ENCODE results near the gene B4GALT1.
A peak's percentile ranks its signal among the peaks of the same experiment; 100 is the strongest.

Gene B4GALT1

GRCh38 chr9:33143241-33143661 lies 23.9 kb downstream of the B4GALT1 start:
- intact Hi-C loops (cut with DNase I), result loop anchor here (10.0 kb wide), 1 partner anchor 82 kb away; no protein-coding TSS in a partner anchor
- no peak for DNase-seq

DNA sequence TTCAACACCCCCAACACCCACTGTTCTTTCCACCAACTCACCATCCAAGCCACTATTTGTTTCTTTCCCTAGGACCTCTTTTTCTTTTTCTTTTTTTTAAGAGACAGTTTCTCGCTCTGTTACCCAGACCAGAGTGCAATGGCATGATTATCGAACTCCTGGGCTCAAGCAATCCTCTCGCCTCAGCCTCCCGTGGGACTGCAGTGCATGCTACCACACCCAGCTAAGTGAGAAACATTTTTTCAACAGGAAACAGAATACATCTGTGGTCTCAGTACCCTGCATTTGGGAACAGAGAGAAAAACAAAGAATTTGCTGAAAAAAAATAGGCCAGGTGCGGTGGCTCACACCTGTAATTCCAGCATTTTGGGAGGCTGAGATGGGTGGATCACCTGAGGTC lies 24.6 kb downstream of the B4GALT1 start:
- intact Hi-C loops (cut with DNase I), result loop anchor here (10.0 kb wide), 1 partner anchor 82 kb away; no protein-coding TSS in a partner anchor
- no peak for DNase-seq

GRCh38 chr9:33140401-33141360 lies 26.5 kb downstream of the B4GALT1 start:
- DNase-seq, result no peak
- intact Hi-C loops (cut with DNase I), result loop anchor here (10.0 kb wide), 1 partner anchor 84 kb away; no protein-coding TSS in a partner anchor

DNA sequence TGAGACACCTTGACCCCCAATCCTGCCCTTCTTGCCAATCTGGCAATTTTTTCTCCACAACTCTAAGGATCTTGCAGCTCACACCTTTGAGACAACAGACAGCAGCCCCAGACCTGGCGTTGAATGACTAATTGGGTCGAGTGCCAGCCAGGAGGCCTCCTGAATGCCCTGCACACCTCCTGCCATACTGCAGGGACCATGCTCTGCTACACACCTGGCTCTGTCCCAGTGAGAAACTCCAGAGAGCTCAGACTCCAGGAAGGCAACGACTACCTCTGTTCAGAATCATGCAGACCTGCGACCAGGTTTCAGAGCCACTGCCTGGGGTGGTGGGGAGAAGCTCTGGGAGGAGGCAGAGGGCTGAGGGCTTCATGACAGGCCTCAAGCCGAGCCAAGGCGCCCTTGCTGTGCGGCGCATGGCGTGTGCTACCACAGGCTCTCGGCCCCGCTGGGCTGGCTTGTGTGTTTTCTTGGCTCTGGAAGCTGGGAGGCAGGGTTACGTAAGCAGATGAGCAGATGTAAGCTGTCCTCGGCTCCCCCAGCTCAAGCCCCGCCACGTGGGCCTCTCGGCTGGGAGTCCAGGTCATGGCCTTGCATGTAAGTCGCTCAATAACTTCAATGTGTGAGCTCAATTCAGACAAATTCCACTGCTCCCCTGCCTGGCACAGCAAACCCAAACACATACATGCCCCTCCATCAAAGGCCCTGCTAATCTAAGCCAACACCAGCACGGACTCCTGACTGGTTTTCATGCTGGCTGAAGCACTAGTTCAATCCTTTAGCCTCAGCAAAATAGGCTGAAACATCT lies 27.5 kb downstream of the B4GALT1 start:
- intact Hi-C loops (cut with DNase I), result loop anchor here (10.0 kb wide), 1 partner anchor 85 kb away; no protein-coding TSS in a partner anchor
- DNase-seq, result peak in 4 of 10 donors; percentile 29 to 90 (median 60)

GRCh38 chr9:33138768-33139167 lies 28.4 kb downstream of the B4GALT1 start:
- DNase-seq, result no peak
- intact Hi-C loops (cut with DNase I), result no loop called here

- intact Hi-C loops (cut with DNase I), result no loop called here
- no peak for DNase-seq
Measured at GRCh38 chr9:33137781-33138264, 29.3 kb downstream of the B4GALT1 start.

GRCh38 chr9:33136721-33137670 lies 30.1 kb downstream of the B4GALT1 start:
- intact Hi-C loops (cut with DNase I), result no loop called here
- no peak for DNase-seq

- intact Hi-C loops (cut with DNase I), result no loop called here
- DNase-seq, result no peak
Measured at GRCh38 chr9:33135470-33135958, 31.6 kb downstream of the B4GALT1 start.

DNA sequence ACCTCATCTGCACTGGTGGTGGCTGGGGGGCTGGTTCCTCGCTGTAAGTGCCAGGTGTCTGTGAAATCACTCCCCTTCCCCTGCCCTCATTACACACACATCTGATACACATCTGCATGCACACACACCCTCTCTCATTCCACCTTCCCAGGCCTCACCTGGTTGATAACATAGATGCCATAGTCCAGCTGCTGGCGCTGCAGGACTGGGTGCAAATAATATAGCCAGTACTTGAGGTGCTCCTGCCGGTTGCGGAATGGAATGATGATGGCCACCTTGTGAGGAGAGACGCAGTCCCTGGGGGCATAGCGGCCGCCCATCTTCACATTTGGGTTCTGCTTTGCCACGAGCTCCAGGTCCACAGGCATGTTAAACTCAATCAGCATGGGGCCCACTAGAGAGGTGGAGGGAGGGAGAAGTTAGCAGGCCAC lies 32.1 kb downstream of the B4GALT1 start:
- no peak for DNase-seq

DNA sequence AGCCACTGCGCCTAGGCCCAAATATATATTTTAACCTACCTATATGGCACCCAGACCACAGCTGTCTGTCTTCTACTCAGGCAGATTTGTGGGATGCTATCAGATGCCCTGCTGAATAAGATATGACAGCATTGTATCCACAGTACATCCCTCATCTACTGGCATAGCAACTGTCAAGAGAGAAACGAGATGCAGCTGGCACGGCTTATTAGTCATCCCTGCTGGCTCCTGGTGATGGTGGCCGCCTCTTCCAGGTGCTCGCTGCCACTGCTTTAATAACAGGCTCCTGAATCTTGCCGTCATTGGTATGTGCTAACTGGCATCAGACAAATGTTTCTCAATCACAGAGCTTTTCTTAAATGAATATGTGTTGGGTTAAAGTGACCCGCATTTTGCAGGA lies 34.0 kb downstream of the B4GALT1 start:
- intact Hi-C loops (cut with DNase I), result no loop called here
- peak in 1 of 10 donors; percentile 27 for DNase-seq

More for the DNA sequence above, 32.1 kb downstream of the B4GALT1 start:
- intact Hi-C loops (cut with DNase I), result no loop called here

DNA sequence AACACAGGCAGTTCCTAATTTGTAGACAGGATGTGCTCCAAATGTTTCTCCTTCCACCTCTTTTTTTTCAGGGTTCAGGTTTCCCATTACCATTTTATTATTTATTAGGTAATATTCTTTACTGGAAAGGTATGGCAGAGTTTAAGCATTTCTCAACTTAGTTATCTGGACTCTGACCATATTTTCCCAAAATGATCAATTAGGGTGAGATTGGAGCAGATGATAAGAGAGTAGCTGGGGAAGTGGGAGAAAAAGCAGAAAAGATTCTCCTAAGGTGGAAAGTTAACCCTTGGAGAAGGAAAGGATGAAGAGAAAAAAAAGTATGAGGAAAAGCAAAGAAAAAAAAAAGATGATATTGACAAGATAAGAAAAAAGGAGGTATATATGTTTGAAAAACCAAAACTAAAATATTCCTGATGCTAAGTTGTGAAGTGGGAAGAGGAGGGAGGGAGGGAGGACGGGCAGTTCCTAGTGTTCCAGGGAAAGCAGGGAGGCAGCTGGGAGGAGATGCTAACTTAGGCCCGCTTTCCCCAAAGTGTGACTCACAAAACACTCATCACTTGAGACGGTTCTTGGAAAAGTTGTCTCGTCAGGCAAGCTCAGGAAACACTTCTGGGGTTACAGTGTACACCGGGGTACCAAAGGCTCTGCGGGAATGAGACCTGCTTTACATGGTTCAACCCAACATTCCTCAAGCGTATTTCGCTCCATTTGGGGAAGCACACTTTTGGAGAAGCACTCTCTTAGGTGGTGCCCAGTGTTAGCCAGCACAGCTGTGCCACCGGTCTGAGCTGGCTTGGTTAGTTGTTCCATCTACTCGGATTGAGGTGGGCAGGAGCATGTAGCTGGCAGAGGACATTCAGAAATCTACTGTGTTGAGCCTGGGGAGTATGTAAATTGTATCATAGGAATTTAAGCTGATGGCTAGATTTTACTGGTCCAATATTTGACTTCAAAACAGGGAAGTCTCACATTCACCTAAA lies 35.1 kb downstream of the B4GALT1 start:
- intact Hi-C loops (cut with DNase I), result no loop called here
- peak in 5 of 10 donors; percentile 24 to 85 (median 30) for DNase-seq

DNA sequence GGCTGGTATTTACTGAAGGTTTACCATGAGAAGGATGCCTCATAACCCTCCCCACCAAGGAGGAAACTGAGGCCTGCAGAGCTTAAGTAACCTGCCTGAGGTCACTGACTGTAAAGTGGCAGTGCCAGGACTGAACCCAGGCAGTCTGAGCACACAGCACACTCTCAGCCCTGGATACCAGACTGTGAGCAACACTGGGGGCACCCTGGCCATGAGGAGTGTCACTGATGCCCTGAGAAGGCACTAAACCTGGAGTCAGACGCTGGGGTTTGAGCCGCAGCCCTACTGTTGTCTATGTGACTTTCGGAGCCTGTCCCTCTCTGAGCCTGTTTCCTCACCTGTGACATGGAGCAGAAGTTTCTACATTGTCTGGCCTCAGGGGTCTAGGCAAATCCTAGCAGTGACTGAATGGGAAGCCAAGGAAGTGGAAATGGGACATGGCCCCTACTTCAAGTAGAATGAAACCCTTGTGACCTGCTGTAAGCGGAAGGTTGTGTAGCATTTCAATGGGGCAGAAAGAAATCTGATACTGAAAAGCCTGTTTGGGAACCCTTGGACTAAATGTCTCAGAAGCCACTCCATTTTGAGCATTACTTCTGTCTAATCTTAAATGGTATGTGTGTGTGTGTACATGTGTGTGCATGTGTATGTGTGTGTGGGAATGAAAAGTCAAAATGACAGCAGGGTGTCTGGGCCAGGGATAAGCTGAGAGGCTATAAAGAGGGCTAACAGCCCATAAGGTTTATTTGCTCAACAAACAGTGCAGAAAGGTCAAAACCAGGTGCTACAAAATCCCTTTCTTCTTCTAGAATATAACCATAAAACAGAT lies 36.0 kb downstream of the B4GALT1 start:
- DNase-seq, result no peak
- intact Hi-C loops (cut with DNase I), result no loop called here

- intact Hi-C loops (cut with DNase I), result no loop called here
- no peak for DNase-seq
Measured at GRCh38 chr9:33129886-33130881, 37.0 kb downstream of the B4GALT1 start.

GRCh38 chr9:33129251-33129885 lies 37.8 kb downstream of the B4GALT1 start:
- intact Hi-C loops (cut with DNase I), result no loop called here

GRCh38 chr9:33128570-33128969 lies 38.6 kb downstream of the B4GALT1 start:
- no peak for DNase-seq
- intact Hi-C loops (cut with DNase I), result no loop called here

More at GRCh38 chr9:33129251-33129885, 37.8 kb downstream of the B4GALT1 start:
- DNase-seq, result no peak

DNA sequence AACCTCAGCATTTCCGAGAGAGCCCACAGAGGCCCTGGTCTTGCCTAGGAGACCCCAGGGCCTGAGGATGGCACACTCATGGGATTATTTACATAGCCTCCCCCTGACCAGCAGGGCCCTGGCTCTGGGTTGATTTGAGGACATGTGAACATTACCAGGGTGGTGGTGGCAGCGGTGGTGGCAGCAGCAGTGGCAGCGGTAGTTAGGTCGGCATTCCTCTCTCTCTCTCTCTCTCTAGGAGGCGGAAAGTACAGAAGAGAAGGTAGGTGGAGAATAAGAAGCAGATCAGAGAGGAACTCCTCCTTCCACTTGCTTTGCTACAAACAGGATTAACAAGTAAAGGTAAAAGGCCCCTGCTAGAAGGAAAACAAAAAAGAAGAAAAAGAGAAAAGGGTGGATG lies 39.3 kb downstream of the B4GALT1 start:
- DNase-seq, result no peak
- intact Hi-C loops (cut with DNase I), result no loop called here
